Testis (tissue), 2 donors: Measurements from ENCODE around the gene SLC38A3.

Experiments
- CTCF ChIP-seq, 3 experiments: fragments of 450-650 bp in 2 of 3; fragments of 200-600 bp in 1 of 3; sonication (generic) in 1 of 3; IDR thresholded peaks; one replicate each; pipeline ENCODE4 v1.5.1; 2016 to 2019; ENCODE audit warnings: antibody characterized with exemption in 3 of 3, mild to moderate bottlenecking in 2 of 3, moderate library complexity in 1 of 3
- POLR2A ChIP-seq: fragments of 450-650 bp; IDR thresholded peaks from one replicate; pipeline ENCODE4 v1.6.1; 2017; ENCODE audit warnings: antibody characterized with exemption, mild to moderate bottlenecking, moderate library complexity

- TF ChIP-seq CTCF (IDR thresholded peaks at IDR 0.05) (no peak), POLR2A (no peak)
These were observed 37.3 kb downstream of the SLC38A3 start for GRCh38 chr3:50242381-50242770.
